ENCODE measurements around the gene HSD11B1. TPM values are rescaled to one million over a fixed set of nuclear protein-coding genes. Genes with fewer than 3 reads are reported as not detected.
A peak's percentile ranks its signal among the peaks of the same experiment; 100 is the strongest.

The HSD11B1 gene
- total RNA-seq, result 20.3 and 31.5 TPM in 2 replicates
- polyA plus RNA-seq, result 7.1 and 31.0 TPM in 2 replicates
- 4.4 and 22.0 TPM in 2 replicates for polyA plus RNA-seq (2012)
- polyA minus RNA-seq (ENCODE audit: low replicate concordance), result 9.7 TPM in 1 of 2 replicates, not detected in the other

DNA sequence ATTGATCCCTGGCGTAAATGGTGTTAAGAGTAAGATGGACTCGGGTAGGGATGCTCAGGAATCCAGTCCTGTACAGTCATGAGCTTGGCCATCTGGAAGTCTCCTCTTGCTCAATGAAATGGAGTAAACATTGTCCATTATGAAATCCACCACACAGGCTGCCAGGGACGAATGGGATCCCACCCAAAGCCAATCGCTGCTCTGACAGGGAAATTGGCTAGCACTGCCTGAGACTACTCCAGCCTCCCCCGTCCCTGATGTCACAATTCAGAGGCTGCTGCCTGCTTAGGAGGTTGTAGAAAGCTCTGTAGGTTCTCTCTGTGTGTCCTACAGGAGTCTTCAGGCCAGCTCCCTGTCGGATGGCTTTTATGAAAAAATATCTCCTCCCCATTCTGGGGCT is at the start of gene HSD11B1:
Gene HSD11B1 (plus strand): TSS at position 263 of the 400 bp plus-strand sequence. CDS start 97 bp downstream, at position 360.
- peak within 1 kb of the TSS in 3 of 4 experiments; percentile 11 to 71 (median 26) for H3K4me3 ChIP-seq (replicated peaks in 1 of 4; ENCODE audit: control extremely low read depth in 1 of 4, insufficient read depth in 1 of 4, low read depth in 3 of 4, low read length in 4 of 4)
- TF ChIP-seq, protein P1, sequence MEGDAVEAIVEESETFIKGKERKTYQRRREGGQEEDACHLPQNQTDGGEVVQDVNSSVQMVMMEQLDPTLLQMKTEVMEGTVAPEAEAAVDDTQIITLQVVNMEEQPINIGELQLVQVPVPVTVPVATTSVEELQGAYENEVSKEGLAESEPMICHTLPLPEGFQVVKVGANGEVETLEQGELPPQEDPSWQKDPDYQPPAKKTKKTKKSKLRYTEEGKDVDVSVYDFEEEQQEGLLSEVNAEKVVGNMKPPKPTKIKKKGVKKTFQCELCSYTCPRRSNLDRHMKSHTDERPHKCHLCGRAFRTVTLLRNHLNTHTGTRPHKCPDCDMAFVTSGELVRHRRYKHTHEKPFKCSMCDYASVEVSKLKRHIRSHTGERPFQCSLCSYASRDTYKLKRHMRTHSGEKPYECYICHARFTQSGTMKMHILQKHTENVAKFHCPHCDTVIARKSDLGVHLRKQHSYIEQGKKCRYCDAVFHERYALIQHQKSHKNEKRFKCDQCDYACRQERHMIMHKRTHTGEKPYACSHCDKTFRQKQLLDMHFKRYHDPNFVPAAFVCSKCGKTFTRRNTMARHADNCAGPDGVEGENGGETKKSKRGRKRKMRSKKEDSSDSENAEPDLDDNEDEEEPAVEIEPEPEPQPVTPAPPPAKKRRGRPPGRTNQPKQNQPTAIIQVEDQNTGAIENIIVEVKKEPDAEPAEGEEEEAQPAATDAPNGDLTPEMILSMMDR (conservative IDR thresholded peaks at IDR 0.05 in 1 of 2, IDR thresholded peaks at IDR 0.05 in 1 of 2; ENCODE audit: low read depth in 1 of 2, low read length in 2 of 2), result no peak
- H3K9me3 ChIP-seq (ENCODE audit: control insufficient read depth, insufficient read depth, low read depth, low read length), result no peaks in the 10 kb centered on the region
- no peaks in the 10 kb centered on the region for H3K79me2 ChIP-seq (ENCODE audit: control insufficient read depth, insufficient read depth, low read length)
- no peak within 1 kb of the TSS for H2AFZ ChIP-seq (ENCODE audit: low read length)
- DNase-seq (ENCODE audit: low read depth in 2 of 2), result peak; percentile 17 to 99
- H3K27me3 ChIP-seq (ENCODE audit: control insufficient read depth, insufficient read depth, low read length), result no peaks in the 10 kb centered on the region
- H3K4me2 ChIP-seq (ENCODE audit: extremely low read depth, insufficient read depth, low read length), result peak within 1 kb of the TSS; percentile 57
- no peaks in the 10 kb centered on the region for H4K20me1 ChIP-seq (ENCODE audit: control insufficient read depth, extremely low read depth, insufficient read depth, low read length)
- H3K27ac ChIP-seq (ENCODE audit: insufficient read depth, low read length), result peak within 1 kb of the TSS; percentile 7
- H3K4me1 ChIP-seq (ENCODE audit: control insufficient read depth, extremely low read depth, insufficient read depth, low read length), result peaks cover 6% of the 10 kb centered on the region
- H3K9ac ChIP-seq (ENCODE audit: insufficient read depth, low read length), result no peak within 1 kb of the TSS
- no peaks in the 10 kb centered on the region for H3K36me3 ChIP-seq (ENCODE audit: control insufficient read depth, insufficient read depth, low read length)

DNA sequence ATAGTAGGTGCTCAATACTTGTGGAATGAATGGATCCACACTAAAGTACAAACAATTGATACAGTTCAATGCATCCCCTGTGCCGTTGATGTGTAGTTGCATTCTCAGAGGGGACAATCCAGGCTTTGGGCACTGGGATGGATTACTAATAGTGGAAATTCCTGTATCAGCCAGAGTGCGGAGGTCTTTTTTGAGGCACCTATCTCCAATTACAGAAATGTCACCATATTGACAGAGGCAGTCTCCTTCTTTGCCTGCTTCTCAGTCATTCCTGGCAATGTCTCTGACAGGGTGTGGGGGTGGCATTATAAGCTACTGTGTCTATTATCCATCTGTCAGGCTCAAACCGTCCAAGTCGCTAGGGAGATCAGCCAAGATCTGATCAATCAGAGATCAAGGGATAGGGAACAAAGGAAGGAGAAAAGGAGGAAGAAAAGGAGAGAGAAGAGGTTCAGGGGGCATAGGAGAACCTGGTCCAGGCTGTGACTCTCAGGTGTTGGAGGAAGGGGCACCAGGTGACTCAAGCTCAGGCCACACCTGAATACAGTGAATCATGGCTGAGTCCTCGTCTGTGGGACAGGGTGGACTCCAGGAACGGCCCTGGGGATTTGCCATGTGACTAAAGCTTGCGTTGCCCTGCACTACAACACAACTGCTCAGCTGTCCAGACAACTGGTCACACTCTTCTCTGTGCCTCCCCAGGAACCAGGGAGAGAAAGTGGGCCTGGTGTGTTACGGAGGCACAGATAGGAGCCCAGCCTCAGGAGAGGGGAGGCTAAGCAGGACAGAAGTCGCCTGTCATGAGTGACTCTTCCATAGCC is 49.0 kb upstream of the HSD11B1 start:
- H3K9me3 ChIP-seq (ENCODE audit: control insufficient read depth, insufficient read depth, low read depth, low read length), result no peaks in the 10 kb centered on the region
- no peaks in the 10 kb centered on the region for H3K36me3 ChIP-seq (ENCODE audit: control insufficient read depth, insufficient read depth, low read length)
- H2AFZ ChIP-seq (ENCODE audit: low read length), result no peak overlapping the region
- no peaks in the 10 kb centered on the region for H4K20me1 ChIP-seq (ENCODE audit: control insufficient read depth, extremely low read depth, insufficient read depth, low read length)
- H3K4me1 ChIP-seq (ENCODE audit: control insufficient read depth, extremely low read depth, insufficient read depth, low read length), result peaks cover 10% of the 10 kb centered on the region
- no peak overlapping the region for H3K9ac ChIP-seq (ENCODE audit: insufficient read depth, low read length)
- H3K4me3 ChIP-seq (replicated peaks in 1 of 4; ENCODE audit: control extremely low read depth in 1 of 4, insufficient read depth in 1 of 4, low read depth in 3 of 4, low read length in 4 of 4), result no peak overlapping the region
- H3K27ac ChIP-seq (ENCODE audit: insufficient read depth, low read length), result no peak overlapping the region
- H3K4me2 ChIP-seq (ENCODE audit: extremely low read depth, insufficient read depth, low read length), result no peak overlapping the region
- no peaks in the 10 kb centered on the region for H3K79me2 ChIP-seq (ENCODE audit: control insufficient read depth, insufficient read depth, low read length)
- DNase-seq (ENCODE audit: low read depth in 2 of 2), result no peak
- TF ChIP-seq, protein P1 (conservative IDR thresholded peaks at IDR 0.05 in 1 of 2, IDR thresholded peaks at IDR 0.05 in 1 of 2; ENCODE audit: low read depth in 1 of 2, low read length in 2 of 2), result no peak
- TF ChIP-seq EZH2 (IDR thresholded peaks at IDR 0.05; ENCODE audit: low read length, missing control alignments), result no peak
- no peaks in the 10 kb centered on the region for H3K27me3 ChIP-seq (ENCODE audit: control insufficient read depth, insufficient read depth, low read length)

DNA sequence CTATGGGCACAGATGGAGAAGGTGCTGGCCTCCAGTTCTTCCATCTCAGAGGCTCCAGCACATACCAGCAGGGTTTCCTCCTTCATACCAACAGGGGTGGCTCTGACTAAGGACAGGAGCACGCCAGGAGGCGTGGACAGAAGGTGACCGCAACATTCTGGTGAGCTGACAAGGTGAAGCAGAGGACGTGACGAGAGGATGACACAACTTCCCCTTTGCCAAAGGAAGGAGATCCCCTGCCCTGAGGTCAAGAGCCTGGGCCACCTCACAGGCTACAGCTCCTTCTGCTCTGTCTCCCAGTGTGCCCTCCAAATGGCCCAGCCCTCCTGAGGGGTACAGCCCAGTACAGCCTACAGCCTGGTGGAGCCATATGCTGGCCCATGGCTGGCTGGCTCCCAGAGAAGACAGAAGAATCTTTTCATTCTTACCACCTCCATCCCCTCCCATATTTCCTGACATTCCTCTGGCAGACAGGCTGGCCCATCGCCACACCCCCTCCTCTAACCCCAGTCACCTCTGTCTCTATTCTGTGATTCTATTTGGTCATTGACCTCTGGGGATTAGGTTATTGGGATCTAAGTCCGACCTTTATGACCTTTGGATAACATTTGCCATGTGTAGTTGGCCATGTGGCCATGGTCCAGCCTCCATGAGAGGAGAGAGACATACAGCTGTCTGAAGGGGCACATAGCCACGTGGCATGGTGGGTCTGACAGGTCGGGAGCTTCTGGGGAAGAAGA is 47.3 kb upstream of the HSD11B1 start:
- Histone ChIP-seq H3K27ac (ENCODE audit: insufficient read depth, low read length) (no peak overlapping the region), H2AFZ (ENCODE audit: low read length) (no peak overlapping the region), H3K4me2 (ENCODE audit: extremely low read depth, insufficient read depth, low read length) (no peak overlapping the region), H4K20me1 (ENCODE audit: control insufficient read depth, extremely low read depth, insufficient read depth, low read length) (no peaks in the 10 kb centered on the region), H3K9me3 (ENCODE audit: control insufficient read depth, insufficient read depth, low read depth, low read length) (no peaks in the 10 kb centered on the region), H3K4me1 (ENCODE audit: control insufficient read depth, extremely low read depth, insufficient read depth, low read length) (peaks cover 2% of the 10 kb centered on the region), H3K9ac (ENCODE audit: insufficient read depth, low read length) (no peak overlapping the region), H3K36me3 (ENCODE audit: control insufficient read depth, insufficient read depth, low read length) (no peaks in the 10 kb centered on the region), H3K4me3 (replicated peaks in 1 of 4; ENCODE audit: control extremely low read depth in 1 of 4, insufficient read depth in 1 of 4, low read depth in 3 of 4, low read length in 4 of 4) (no peak overlapping the region), H3K79me2 (ENCODE audit: control insufficient read depth, insufficient read depth, low read length) (no peaks in the 10 kb centered on the region), H3K27me3 (ENCODE audit: control insufficient read depth, insufficient read depth, low read length) (no peaks in the 10 kb centered on the region)
- no peak for TF ChIP-seq EZH2 (IDR thresholded peaks at IDR 0.05; ENCODE audit: low read length, missing control alignments)
- TF ChIP-seq, protein P1 (conservative IDR thresholded peaks at IDR 0.05 in 1 of 2, IDR thresholded peaks at IDR 0.05 in 1 of 2; ENCODE audit: low read depth in 1 of 2, low read length in 2 of 2), result no peak
- DNase-seq (ENCODE audit: low read depth in 2 of 2), result no peak
